Psoas muscle (tissue), 8 donors: Measurements from ENCODE around the gene EPB41L1. TPM values are rescaled to one million over a fixed set of nuclear protein-coding genes. Genes with fewer than 3 reads are reported as not detected.

ENCODE experiments used
- ATAC-seq, 4 donors: fragments of 200-7000 bp; cut with Tn5 transposase; one replicate each; pipeline ENCODE4 v1.9.1; 2020; ENCODE audit warnings: moderate library complexity in 3 of 4, mild to moderate bottlenecking in 2 of 4
- DNase-seq, 2 donors: peaks; one replicate each; pipeline ENCODE4 v3.0.0-alpha.2; 2020
- H3K27ac ChIP-seq: fragments of 200-600 bp; one replicate; pipeline ENCODE4 v1.8.0; 2022
- H3K27me3 ChIP-seq, 3 donors: fragments of 200-600 bp in 1 of 3; one replicate each; pipeline versions ENCODE4 v1.6.1 to v1.8.0; 2013 to 2022; ENCODE audit warnings: low read length in 2 of 3, mild to moderate bottlenecking in 2 of 3, moderate library complexity in 1 of 3; ENCODE audit not compliant: insufficient read depth in 3 of 3
- H3K36me3 ChIP-seq, 2 donors: fragments of 200-600 bp in 1 of 2; one replicate each; pipeline versions ENCODE4 v1.6.1 to v1.8.0; 2013 to 2022; ENCODE audit warnings: low read depth in 1 of 2, mild to moderate bottlenecking in 1 of 2, moderate library complexity in 1 of 2; ENCODE audit not compliant: insufficient read depth in 1 of 2
- H3K4me1 ChIP-seq: fragments of 200-600 bp; one replicate; pipeline ENCODE4 v1.8.0; 2022
- H3K4me3 ChIP-seq: fragments of 200-600 bp; one replicate; pipeline ENCODE4 v1.8.0; 2022; ENCODE audit warnings: mild to moderate bottlenecking
- H3K9me3 ChIP-seq: fragments of 200-600 bp; one replicate; pipeline ENCODE4 v1.8.0; 2022
- WGBS, 3 donors: extraction: QIAGEN DNeasy Blood & Tissue Kit; methylation state at CpG; one replicate each; pipeline versions ENCODE4 v1.1.6 to v1.1.7; 2013; 5-methylcytosine and 5-hydroxymethylcytosine counted together
- intact Hi-C, 2 donors: fragments of 100-400 bp; cut with DNase I; formaldehyde crosslinking; loops; one replicate each; pipeline versions ENCODE4 v1.11.0 to v1.14.2; 2022
- polyA plus RNA-seq, 3 donors: library from polyadenylated mRNA; stranded (reverse); fragments of 200-250 nt; gene quantifications; one replicate each; pipeline ENCODE4 v1.2.3, GENCODE V29; 2013
- total RNA-seq, 4 donors: library from RNA; stranded (reverse); fragmentation: NEBNext Ultra II Directional in 2 of 4; extraction: Animal tissue kit (Norgen Biotek cat#: 25700) in 2 of 4; gene quantifications; one replicate each; pipeline versions ENCODE4 v1.2.1 to v1.2.4, GENCODE V29; 2021 to 2023
- TF ChIP-seq, protein P1 (sequence below): fragments of 200-600 bp; IDR thresholded peaks from one replicate; pipeline ENCODE4 v1.8.0; 2022; ENCODE audit warnings: antibody characterized with exemption
- donor health status: healthy with polysubstance abuse.
- donor health status: DM: no; HTN: no; CAD: no; lungs with moderate emphysema.
- donor health status: Bipolar disorder and iron deficiency.
- donor health status: healthy.
- donor health status: DM: yes; HTN: yes; CAD: no.
- donor health status: DM: no; HTN: no; CAD: no.
- donor health status: DM: no; HTN: no; CAD: no.
- donor health status: DM: yes; HTN: yes; CAD: no.

Gene EPB41L1
- total and polyA plus RNA-seq, 7 donors = 4.2 to 24.1 (median 9.1) TPM

- no peak overlapping the region for H3K4me3 ChIP-seq
- ATAC-seq (no peak), DNase-seq (no peak)
- TF ChIP-seq, protein P1, sequence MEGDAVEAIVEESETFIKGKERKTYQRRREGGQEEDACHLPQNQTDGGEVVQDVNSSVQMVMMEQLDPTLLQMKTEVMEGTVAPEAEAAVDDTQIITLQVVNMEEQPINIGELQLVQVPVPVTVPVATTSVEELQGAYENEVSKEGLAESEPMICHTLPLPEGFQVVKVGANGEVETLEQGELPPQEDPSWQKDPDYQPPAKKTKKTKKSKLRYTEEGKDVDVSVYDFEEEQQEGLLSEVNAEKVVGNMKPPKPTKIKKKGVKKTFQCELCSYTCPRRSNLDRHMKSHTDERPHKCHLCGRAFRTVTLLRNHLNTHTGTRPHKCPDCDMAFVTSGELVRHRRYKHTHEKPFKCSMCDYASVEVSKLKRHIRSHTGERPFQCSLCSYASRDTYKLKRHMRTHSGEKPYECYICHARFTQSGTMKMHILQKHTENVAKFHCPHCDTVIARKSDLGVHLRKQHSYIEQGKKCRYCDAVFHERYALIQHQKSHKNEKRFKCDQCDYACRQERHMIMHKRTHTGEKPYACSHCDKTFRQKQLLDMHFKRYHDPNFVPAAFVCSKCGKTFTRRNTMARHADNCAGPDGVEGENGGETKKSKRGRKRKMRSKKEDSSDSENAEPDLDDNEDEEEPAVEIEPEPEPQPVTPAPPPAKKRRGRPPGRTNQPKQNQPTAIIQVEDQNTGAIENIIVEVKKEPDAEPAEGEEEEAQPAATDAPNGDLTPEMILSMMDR = no peak
- intact Hi-C loops = loop anchor here (5.0 to 10.0 kb wide), 2 partner anchors 221 to 378 kb away; no protein-coding TSS in a partner anchor
- no peaks in the 10 kb centered on the region for H3K36me3 ChIP-seq
- no peak overlapping the region for H3K27ac ChIP-seq
- 75 to 80% (median 79%) methylated on average over 7 of the region's 7 CpGs for WGBS, 3 donors
- H3K9me3 ChIP-seq = no peaks in the 10 kb centered on the region
- no peaks in the 10 kb centered on the region for H3K27me3 ChIP-seq
- no peaks in the 10 kb centered on the region for H3K4me1 ChIP-seq
These were observed 61.9 kb downstream of the EPB41L1 start for GRCh38 chr20:36216314-36217025.

GRCh38 chr20:36217226-36217625 lies 62.7 kb downstream of the EPB41L1 start:
- no peak for ATAC-seq
- TF ChIP-seq, protein P1 = no peak
- no peaks in the 10 kb centered on the region for H3K36me3 ChIP-seq
- intact Hi-C loops = loop anchor here (5.0 to 10.0 kb wide), 2 partner anchors 220 to 378 kb away; no protein-coding TSS in a partner anchor
- DNase-seq = no peak
- H3K4me3 ChIP-seq = no peak overlapping the region
- no peak overlapping the region for H3K27ac ChIP-seq
- no peaks in the 10 kb centered on the region for H3K27me3 ChIP-seq
- 66 to 81% (median 67%) methylated on average over 4 of the region's 4 CpGs for WGBS, 3 donors
- H3K9me3 ChIP-seq = no peaks in the 10 kb centered on the region
- H3K4me1 ChIP-seq = no peaks in the 10 kb centered on the region

DNA sequence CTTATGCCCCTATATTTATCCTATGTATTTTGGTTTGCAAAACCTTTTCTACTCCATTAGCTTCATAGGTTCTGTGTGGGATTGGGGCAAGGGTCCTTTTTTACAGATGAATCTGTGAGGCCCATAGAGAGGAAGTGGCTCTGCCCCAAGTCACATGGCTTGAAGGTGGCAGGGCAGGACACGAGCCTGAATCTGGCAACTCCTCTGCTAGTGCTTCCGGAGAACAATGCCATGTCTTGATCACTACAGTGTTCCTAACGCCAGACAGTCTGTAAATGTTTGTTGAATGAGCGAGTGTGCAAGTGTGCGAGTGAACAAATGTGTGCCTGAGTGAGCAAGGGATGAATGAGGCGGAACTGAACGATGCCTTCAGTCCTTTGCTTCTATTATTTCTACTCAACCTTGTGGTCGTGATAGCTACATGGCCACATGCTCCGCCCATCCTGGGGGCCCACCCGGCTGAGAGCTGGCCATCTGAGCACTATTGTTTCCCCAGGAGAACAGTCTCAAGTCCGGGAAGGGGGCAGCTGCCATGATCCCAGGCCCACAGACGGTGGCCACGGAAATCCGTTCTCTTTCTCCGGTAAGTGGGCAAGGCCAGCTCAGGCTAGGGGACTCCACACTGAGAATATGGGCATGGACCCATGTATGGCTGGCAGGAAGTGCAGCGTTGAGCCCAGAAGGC lies 64.0 kb downstream of the EPB41L1 start:
- DNase-seq = no peak
- no peak for ATAC-seq
- H3K9me3 ChIP-seq = no peaks in the 10 kb centered on the region
- H3K27ac ChIP-seq = no peak overlapping the region
- intact Hi-C loops = loop anchor here (5.0 to 10.0 kb wide), 2 partner anchors 219 to 376 kb away; no protein-coding TSS in a partner anchor
- TF ChIP-seq, protein P1 = no peak
- no peak overlapping the region for H3K4me3 ChIP-seq
- H3K4me1 ChIP-seq = no peaks in the 10 kb centered on the region
- H3K27me3 ChIP-seq = no peaks in the 10 kb centered on the region
- 67 to 73% (median 70%) methylated on average over 16 of the region's 16 CpGs for WGBS, 3 donors
- no peaks in the 10 kb centered on the region for H3K36me3 ChIP-seq

DNA sequence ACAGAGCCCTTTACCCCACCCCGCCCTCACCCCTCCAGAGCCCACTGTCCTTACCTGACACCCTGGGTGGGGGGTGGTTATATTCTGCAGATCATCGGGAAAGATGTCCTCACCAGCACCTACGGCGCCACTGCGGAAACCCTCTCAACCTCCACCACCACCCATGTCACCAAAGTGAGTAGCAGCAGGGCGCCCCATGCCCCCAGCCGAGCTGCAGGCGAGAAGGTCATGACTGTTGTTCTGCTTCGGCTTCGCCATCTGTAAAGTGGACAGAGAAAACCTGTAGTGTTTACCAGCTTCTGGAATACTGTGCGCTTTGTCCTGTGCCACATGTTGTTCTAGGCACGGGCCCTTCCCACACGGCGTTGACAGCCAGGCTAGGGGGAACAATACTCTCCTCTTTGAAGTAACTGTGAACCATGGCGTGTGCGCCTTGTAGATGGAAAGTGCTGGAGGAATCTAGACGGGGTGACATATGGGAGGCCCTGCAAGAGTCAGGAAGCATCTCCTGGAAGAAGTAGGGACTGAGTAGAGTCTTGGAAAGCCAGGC lies 65.2 kb downstream of the EPB41L1 start:
- ATAC-seq (no peak), DNase-seq (no peak)
- intact Hi-C loops = loop anchor here (5.0 to 10.0 kb wide), 2 partner anchors 218 to 375 kb away; no protein-coding TSS in a partner anchor
- WGBS, 3 donors = 92 to 94% (median 94%) methylated on average over 17 of the region's 17 CpGs
- Histone ChIP-seq H3K9me3 (no peaks in the 10 kb centered on the region), H3K27me3 (no peaks in the 10 kb centered on the region), H3K4me1 (no peaks in the 10 kb centered on the region), H3K36me3 (no peaks in the 10 kb centered on the region), H3K4me3 (no peak overlapping the region), H3K27ac (no peak overlapping the region)
- TF ChIP-seq, protein P1 = no peak
